Fibroblast of villous mesenchyme (primary cell): ENCODE results near the gene TAS1R2. TPM values are rescaled to one million over a fixed set of nuclear protein-coding genes. Genes with fewer than 3 reads are reported as not detected.
"Not testable (repeated sequence)": the region's sequence is repeated elsewhere in the genome, so short reads cannot be mapped to it uniquely, and the experiment has no call there.

ENCODE experiments used
- DNase-seq: peaks from one replicate; pipeline ENCODE4 v3.0.0-alpha.2; 2010; ENCODE audit warnings: low read depth
- H3K4me3 ChIP-seq: 2 replicates; pipeline ENCODE4 v1.5.1; 2011; ENCODE audit warnings: low read depth, mild to moderate bottlenecking, low read length
- CTCF ChIP-seq: IDR thresholded peaks from 2 replicates; pipeline ENCODE4 v1.5.1; 2012; ENCODE audit warnings: low read depth, mild to moderate bottlenecking, low read length; ENCODE audit not compliant: insufficient read depth
- total RNA-seq: library from RNA; depleted of rRNA; stranded (reverse); fragments of >200 nt; gene quantifications from 2 replicates; pipeline ENCODE4 v1.2.3, GENCODE V29; 2012

TAS1R2 gene
- total RNA-seq, 1 donor, result not detected

- DNase-seq, result no peak
- TF ChIP-seq CTCF, result no peak
- H3K4me3 ChIP-seq, result no peak overlapping the region
Measured at GRCh38 chr1:18852501-18852900, 7.0 kb downstream of the TAS1R2 start.

- no peak for DNase-seq
- TF ChIP-seq CTCF, result no peak
Measured at GRCh38 chr1:18849261-18849711, 10.2 kb downstream of the TAS1R2 start.

GRCh38 chr1:18847723-18848122, 11.7 kb downstream of the TAS1R2 start:
- not testable (repeated sequence) for DNase-seq, H3K4me3 ChIP-seq

More at GRCh38 chr1:18849261-18849711, 10.2 kb downstream of the TAS1R2 start:
- H3K4me3 ChIP-seq, result no peak overlapping the region

- no peak for TF ChIP-seq CTCF
- DNase-seq, result no peak
- H3K4me3 ChIP-seq, result no peak overlapping the region
Measured at GRCh38 chr1:18840145-18840544, 19.3 kb downstream of the TAS1R2 start.

- no peak for DNase-seq
- TF ChIP-seq CTCF, result no peak
- H3K4me3 ChIP-seq, result no peak overlapping the region
Measured at GRCh38 chr1:18836654-18837053, 22.8 kb downstream of the TAS1R2 start.

- not testable (repeated sequence) for H3K4me3 ChIP-seq, DNase-seq
Measured at GRCh38 chr1:18832319-18832718, 27.1 kb downstream of the TAS1R2 start.

GRCh38 chr1:18831656-18832055, 27.8 kb downstream of the TAS1R2 start:
- H3K4me3 ChIP-seq, result no peak overlapping the region
- no peak for DNase-seq
- no peak for TF ChIP-seq CTCF

- TF ChIP-seq CTCF, result no peak
- DNase-seq, result no peak
- H3K4me3 ChIP-seq, result no peak overlapping the region
Measured at GRCh38 chr1:18830596-18830995, 28.9 kb downstream of the TAS1R2 start.
